SK-N-SH treated with all-trans-retinoic acid at 6 μM for 48 hours (cell line): Measurements from ENCODE around the gene PTPRH.

ENCODE experiments used
- CSDC2 ChIP-seq: fragments of 250-450 bp; sonication (Bioruptor Pico); IDR thresholded peaks from 2 replicates; pipeline ENCODE4 v1.5.0; 2020; ENCODE audit warnings: mild to moderate bottlenecking, moderate library complexity
- TOX ChIP-seq: fragments of 250-450 bp; sonication (Bioruptor Pico); IDR thresholded peaks from 2 replicates; pipeline ENCODE4 v1.8.0; 2021; ENCODE audit warnings: mild to moderate bottlenecking, moderate library complexity, borderline replicate concordance
- ZFP30 ChIP-seq: fragments of 450-650 bp; formaldehyde crosslinking; IDR thresholded peaks from 2 replicates; pipeline ENCODE4 v1.5.0; 2022; ENCODE audit warnings: mild to moderate bottlenecking, moderate library complexity
- ZNF565 ChIP-seq: fragments of 450-650 bp; formaldehyde crosslinking; conservative IDR thresholded peaks from 2 replicates; pipeline ENCODE4 v1.5.0; 2020; ENCODE audit warnings: low read depth, mild to moderate bottlenecking, moderate library complexity
- TF ChIP-seq, protein P1 (sequence below): fragments of 250-450 bp; sonication (Bioruptor Pico); IDR thresholded peaks from 2 replicates; pipeline ENCODE4 v1.8.0; 2020; ENCODE audit warnings: mild to moderate bottlenecking, moderate library complexity, borderline replicate concordance
- TF ChIP-seq, protein P2 (sequence below): fragments of 250-450 bp; sonication (Bioruptor Pico); IDR thresholded peaks from 2 replicates; pipeline ENCODE4 v1.5.1; 2020; ENCODE audit warnings: low read depth, mild to moderate bottlenecking, moderate library complexity

DNA sequence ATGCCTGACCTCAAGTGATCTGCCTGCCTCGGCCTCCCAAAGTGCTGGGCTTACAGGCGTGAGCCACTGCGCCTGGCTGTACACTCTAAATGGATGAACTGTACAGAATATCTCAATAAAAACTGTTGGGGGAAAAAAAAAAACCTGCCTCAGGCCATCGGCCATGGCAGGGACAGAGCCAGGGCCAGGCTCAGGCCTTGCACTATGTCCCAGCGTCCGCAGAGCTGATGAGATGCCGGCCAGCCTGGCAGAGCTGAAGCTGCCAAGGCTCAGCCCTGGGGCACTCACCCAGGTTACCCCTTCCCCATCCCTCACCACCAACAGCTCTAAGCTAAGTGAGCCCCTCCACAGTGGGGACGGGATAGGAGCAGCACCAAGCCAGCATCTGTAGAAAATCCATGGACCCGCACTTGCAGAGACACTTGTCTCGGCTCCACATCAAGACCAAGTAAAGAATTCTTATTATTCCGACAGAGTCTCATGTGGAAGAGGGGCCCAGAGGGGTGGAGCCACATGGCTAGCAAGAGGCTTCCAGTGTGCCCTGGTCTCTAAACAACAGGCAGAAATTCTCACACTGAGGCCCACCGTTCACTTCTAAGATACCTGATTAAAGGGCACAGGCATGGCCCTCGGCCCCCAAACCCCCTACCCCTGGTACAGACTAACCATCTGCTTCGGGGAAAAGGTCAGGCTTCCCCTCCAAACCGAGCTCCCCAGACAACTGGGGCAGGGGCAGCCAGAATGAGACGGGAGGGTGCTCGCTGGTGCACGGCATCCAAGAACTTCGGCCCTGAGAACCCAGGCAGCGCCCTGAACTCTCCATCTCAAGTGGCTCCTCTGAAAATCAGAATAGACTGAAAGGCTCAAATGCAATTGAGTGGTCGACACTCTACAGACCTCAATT lies 43.7 kb upstream of the PTPRH start:
- TF ChIP-seq, protein P1, sequence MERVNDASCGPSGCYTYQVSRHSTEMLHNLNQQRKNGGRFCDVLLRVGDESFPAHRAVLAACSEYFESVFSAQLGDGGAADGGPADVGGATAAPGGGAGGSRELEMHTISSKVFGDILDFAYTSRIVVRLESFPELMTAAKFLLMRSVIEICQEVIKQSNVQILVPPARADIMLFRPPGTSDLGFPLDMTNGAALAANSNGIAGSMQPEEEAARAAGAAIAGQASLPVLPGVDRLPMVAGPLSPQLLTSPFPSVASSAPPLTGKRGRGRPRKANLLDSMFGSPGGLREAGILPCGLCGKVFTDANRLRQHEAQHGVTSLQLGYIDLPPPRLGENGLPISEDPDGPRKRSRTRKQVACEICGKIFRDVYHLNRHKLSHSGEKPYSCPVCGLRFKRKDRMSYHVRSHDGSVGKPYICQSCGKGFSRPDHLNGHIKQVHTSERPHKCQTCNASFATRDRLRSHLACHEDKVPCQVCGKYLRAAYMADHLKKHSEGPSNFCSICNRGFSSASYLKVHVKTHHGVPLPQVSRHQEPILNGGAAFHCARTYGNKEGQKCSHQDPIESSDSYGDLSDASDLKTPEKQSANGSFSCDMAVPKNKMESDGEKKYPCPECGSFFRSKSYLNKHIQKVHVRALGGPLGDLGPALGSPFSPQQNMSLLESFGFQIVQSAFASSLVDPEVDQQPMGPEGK (CRISPR knock-in tag): no peak
- TF ChIP-seq, protein P2, sequence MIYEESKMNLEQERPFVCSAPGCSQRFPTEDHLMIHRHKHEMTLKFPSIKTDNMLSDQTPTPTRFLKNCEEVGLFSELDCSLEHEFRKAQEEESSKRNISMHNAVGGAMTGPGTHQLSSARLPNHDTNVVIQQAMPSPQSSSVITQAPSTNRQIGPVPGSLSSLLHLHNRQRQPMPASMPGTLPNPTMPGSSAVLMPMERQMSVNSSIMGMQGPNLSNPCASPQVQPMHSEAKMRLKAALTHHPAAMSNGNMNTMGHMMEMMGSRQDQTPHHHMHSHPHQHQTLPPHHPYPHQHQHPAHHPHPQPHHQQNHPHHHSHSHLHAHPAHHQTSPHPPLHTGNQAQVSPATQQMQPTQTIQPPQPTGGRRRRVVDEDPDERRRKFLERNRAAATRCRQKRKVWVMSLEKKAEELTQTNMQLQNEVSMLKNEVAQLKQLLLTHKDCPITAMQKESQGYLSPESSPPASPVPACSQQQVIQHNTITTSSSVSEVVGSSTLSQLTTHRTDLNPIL: no peak
- TF ChIP-seq CSDC2 (CRISPR knock-in tag) (no peak), TOX (CRISPR knock-in tag) (no peak), ZFP30 (CRISPR knock-in tag) (no peak), ZNF565 (CRISPR knock-in tag) (no peak)
